HepG2 (cell line): ENCODE measurements around the gene STRN3.

Experiments
- RBAK ChIP-seq: sonication (generic); formaldehyde crosslinking; IDR thresholded peaks from 2 replicates; pipeline ENCODE4 v1.5.1; 2020; ENCODE audit warnings: mild to moderate bottlenecking, missing genetic modification reagents
- RBM39 ChIP-seq: fragments of 200-400 bp; formaldehyde crosslinking; IDR thresholded peaks from one replicate; pipeline ENCODE4 v1.6.1; 2018; ENCODE audit warnings: antibody characterized with exemption, mild to moderate bottlenecking, low read depth, low read length; ENCODE audit not compliant: poor library complexity, severe bottlenecking
- TOE1 ChIP-seq: sonication (generic); formaldehyde crosslinking; IDR thresholded peaks from 2 replicates; pipeline ENCODE4 v1.4.0; 2020; ENCODE audit warnings: mild to moderate bottlenecking, missing genetic modification reagents
- ZNF317 ChIP-seq: sonication (generic); formaldehyde crosslinking; IDR thresholded peaks from 2 replicates; pipeline ENCODE4 v1.5.0; 2020; ENCODE audit warnings: mild to moderate bottlenecking, missing genetic modification reagents
- TF ChIP-seq, protein P1 (sequence below): sonication (generic); formaldehyde crosslinking; IDR thresholded peaks from 2 replicates; pipeline ENCODE4 v1.4.0; 2020; ENCODE audit warnings: missing genetic modification reagents
- TF ChIP-seq, protein P2 (sequence below): sonication (generic); formaldehyde crosslinking; IDR thresholded peaks from 2 replicates; pipeline ENCODE4 v1.5.0; 2020; ENCODE audit warnings: mild to moderate bottlenecking, missing genetic modification reagents, moderate library complexity
- TF ChIP-seq, protein P3 (sequence below): sonication (generic); formaldehyde crosslinking; IDR thresholded peaks from 2 replicates; pipeline ENCODE4 v1.4.0; 2020; ENCODE audit warnings: mild to moderate bottlenecking, missing genetic modification reagents
- TF ChIP-seq, protein P4 (sequence below): IDR thresholded peaks from 2 replicates; pipeline ENCODE4 v1.6.1; 2016; ENCODE audit warnings: low read depth, missing genetic modification reagents, missing compliant biosample characterization
- TF ChIP-seq, protein P5 (sequence below): sonication (generic); formaldehyde crosslinking; IDR thresholded peaks from 2 replicates; pipeline ENCODE4 v1.8.1; 2023; ENCODE audit warnings: missing genetic modification reagents, inconsistent platforms, borderline replicate concordance
- TF ChIP-seq, protein P6 (sequence below): sonication (generic); formaldehyde crosslinking; IDR thresholded peaks from 2 replicates; pipeline ENCODE4 v1.8.1; 2022; ENCODE audit warnings: low read depth, mild to moderate bottlenecking, missing genetic modification reagents
- TF ChIP-seq, protein P7 (sequence below): sonication (generic); formaldehyde crosslinking; IDR thresholded peaks from 2 replicates; pipeline ENCODE4 v1.5.0; 2020; ENCODE audit warnings: missing genetic modification reagents

DNA sequence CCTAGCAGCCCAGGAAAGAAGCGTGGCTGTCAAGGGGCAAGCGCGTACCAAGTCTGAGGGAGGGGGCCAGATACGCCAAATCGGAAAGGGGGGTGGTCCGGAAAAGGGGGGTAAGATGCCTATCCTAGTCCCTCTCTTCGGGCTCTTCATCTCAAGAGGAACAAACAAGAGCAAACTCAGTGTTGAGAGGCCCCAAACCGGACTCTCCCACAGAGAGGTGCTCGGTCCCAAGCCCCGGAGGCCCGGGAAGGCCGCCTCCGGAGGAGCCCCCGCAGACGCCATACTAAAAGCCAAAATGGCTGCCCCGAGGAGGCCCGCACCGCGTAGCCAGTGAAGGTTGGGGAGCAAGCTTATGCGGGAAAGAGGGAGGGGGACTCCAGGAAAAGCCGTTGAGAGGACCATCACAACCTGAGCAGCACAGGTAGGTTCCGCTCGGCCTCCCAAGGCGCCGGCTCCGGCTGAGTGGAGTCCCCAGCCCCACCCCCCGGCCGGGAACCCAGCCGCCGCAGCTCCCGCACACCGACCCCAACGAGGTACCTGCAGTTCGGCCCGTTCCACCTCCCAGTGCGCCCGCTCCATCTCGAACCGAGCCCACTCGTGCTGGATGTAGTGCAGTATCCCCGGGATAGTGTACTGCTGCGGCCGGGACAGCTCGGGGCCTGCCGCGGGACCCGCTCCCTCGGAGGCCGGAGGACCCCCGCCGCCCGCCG lies 657 bp downstream of the STRN3 start, which contains the start of gene AP4S1:
- TF ChIP-seq, protein P1, sequence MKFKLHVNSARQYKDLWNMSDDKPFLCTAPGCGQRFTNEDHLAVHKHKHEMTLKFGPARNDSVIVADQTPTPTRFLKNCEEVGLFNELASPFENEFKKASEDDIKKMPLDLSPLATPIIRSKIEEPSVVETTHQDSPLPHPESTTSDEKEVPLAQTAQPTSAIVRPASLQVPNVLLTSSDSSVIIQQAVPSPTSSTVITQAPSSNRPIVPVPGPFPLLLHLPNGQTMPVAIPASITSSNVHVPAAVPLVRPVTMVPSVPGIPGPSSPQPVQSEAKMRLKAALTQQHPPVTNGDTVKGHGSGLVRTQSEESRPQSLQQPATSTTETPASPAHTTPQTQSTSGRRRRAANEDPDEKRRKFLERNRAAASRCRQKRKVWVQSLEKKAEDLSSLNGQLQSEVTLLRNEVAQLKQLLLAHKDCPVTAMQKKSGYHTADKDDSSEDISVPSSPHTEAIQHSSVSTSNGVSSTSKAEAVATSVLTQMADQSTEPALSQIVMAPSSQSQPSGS = peak; percentile 42; the same call in 1 of the 2 replicates
- TF ChIP-seq, protein P2, sequence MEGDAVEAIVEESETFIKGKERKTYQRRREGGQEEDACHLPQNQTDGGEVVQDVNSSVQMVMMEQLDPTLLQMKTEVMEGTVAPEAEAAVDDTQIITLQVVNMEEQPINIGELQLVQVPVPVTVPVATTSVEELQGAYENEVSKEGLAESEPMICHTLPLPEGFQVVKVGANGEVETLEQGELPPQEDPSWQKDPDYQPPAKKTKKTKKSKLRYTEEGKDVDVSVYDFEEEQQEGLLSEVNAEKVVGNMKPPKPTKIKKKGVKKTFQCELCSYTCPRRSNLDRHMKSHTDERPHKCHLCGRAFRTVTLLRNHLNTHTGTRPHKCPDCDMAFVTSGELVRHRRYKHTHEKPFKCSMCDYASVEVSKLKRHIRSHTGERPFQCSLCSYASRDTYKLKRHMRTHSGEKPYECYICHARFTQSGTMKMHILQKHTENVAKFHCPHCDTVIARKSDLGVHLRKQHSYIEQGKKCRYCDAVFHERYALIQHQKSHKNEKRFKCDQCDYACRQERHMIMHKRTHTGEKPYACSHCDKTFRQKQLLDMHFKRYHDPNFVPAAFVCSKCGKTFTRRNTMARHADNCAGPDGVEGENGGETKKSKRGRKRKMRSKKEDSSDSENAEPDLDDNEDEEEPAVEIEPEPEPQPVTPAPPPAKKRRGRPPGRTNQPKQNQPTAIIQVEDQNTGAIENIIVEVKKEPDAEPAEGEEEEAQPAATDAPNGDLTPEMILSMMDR (CRISPR knock-in tag) = peak; percentile 18; the same call in 1 of the 2 replicates
- peak; percentile 62; the same call in 1 of the 2 replicates for TF ChIP-seq ZNF317
- TF ChIP-seq, protein P3, sequence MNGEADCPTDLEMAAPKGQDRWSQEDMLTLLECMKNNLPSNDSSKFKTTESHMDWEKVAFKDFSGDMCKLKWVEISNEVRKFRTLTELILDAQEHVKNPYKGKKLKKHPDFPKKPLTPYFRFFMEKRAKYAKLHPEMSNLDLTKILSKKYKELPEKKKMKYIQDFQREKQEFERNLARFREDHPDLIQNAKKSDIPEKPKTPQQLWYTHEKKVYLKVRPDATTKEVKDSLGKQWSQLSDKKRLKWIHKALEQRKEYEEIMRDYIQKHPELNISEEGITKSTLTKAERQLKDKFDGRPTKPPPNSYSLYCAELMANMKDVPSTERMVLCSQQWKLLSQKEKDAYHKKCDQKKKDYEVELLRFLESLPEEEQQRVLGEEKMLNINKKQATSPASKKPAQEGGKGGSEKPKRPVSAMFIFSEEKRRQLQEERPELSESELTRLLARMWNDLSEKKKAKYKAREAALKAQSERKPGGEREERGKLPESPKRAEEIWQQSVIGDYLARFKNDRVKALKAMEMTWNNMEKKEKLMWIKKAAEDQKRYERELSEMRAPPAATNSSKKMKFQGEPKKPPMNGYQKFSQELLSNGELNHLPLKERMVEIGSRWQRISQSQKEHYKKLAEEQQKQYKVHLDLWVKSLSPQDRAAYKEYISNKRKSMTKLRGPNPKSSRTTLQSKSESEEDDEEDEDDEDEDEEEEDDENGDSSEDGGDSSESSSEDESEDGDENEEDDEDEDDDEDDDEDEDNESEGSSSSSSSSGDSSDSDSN (CRISPR knock-in tag) = peak; percentile 90
- TF ChIP-seq, protein P4, sequence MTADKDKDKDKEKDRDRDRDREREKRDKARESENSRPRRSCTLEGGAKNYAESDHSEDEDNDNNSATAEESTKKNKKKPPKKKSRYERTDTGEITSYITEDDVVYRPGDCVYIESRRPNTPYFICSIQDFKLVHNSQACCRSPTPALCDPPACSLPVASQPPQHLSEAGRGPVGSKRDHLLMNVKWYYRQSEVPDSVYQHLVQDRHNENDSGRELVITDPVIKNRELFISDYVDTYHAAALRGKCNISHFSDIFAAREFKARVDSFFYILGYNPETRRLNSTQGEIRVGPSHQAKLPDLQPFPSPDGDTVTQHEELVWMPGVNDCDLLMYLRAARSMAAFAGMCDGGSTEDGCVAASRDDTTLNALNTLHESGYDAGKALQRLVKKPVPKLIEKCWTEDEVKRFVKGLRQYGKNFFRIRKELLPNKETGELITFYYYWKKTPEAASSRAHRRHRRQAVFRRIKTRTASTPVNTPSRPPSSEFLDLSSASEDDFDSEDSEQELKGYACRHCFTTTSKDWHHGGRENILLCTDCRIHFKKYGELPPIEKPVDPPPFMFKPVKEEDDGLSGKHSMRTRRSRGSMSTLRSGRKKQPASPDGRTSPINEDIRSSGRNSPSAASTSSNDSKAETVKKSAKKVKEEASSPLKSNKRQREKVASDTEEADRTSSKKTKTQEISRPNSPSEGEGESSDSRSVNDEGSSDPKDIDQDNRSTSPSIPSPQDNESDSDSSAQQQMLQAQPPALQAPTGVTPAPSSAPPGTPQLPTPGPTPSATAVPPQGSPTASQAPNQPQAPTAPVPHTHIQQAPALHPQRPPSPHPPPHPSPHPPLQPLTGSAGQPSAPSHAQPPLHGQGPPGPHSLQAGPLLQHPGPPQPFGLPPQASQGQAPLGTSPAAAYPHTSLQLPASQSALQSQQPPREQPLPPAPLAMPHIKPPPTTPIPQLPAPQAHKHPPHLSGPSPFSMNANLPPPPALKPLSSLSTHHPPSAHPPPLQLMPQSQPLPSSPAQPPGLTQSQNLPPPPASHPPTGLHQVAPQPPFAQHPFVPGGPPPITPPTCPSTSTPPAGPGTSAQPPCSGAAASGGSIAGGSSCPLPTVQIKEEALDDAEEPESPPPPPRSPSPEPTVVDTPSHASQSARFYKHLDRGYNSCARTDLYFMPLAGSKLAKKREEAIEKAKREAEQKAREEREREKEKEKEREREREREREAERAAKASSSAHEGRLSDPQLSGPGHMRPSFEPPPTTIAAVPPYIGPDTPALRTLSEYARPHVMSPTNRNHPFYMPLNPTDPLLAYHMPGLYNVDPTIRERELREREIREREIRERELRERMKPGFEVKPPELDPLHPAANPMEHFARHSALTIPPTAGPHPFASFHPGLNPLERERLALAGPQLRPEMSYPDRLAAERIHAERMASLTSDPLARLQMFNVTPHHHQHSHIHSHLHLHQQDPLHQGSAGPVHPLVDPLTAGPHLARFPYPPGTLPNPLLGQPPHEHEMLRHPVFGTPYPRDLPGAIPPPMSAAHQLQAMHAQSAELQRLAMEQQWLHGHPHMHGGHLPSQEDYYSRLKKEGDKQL (CRISPR knock-in tag) = no peak
- TF ChIP-seq, protein P5, sequence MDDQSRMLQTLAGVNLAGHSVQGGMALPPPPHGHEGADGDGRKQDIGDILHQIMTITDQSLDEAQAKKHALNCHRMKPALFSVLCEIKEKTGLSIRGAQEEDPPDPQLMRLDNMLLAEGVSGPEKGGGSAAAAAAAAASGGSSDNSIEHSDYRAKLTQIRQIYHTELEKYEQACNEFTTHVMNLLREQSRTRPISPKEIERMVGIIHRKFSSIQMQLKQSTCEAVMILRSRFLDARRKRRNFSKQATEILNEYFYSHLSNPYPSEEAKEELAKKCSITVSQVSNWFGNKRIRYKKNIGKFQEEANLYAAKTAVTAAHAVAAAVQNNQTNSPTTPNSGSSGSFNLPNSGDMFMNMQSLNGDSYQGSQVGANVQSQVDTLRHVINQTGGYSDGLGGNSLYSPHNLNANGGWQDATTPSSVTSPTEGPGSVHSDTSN (CRISPR knock-in tag) = no peak
- TF ChIP-seq, protein P6, sequence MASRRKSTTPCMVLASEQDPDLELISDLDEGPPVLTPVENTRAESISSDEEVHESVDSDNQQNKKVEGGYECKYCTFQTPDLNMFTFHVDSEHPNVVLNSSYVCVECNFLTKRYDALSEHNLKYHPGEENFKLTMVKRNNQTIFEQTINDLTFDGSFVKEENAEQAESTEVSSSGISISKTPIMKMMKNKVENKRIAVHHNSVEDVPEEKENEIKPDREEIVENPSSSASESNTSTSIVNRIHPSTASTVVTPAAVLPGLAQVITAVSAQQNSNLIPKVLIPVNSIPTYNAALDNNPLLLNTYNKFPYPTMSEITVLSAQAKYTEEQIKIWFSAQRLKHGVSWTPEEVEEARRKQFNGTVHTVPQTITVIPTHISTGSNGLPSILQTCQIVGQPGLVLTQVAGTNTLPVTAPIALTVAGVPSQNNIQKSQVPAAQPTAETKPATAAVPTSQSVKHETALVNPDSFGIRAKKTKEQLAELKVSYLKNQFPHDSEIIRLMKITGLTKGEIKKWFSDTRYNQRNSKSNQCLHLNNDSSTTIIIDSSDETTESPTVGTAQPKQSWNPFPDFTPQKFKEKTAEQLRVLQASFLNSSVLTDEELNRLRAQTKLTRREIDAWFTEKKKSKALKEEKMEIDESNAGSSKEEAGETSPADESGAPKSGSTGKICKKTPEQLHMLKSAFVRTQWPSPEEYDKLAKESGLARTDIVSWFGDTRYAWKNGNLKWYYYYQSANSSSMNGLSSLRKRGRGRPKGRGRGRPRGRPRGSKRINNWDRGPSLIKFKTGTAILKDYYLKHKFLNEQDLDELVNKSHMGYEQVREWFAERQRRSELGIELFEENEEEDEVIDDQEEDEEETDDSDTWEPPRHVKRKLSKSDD (CRISPR knock-in tag) = no peak
- no peak for TF ChIP-seq RBAK (CRISPR knock-in tag)
- TF ChIP-seq, protein P7, sequence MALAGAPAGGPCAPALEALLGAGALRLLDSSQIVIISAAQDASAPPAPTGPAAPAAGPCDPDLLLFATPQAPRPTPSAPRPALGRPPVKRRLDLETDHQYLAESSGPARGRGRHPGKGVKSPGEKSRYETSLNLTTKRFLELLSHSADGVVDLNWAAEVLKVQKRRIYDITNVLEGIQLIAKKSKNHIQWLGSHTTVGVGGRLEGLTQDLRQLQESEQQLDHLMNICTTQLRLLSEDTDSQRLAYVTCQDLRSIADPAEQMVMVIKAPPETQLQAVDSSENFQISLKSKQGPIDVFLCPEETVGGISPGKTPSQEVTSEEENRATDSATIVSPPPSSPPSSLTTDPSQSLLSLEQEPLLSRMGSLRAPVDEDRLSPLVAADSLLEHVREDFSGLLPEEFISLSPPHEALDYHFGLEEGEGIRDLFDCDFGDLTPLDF = peak; percentile 50; the same call in 1 of the 2 replicates
- TF ChIP-seq RBM39 = peak; percentile 97
- no peak for TF ChIP-seq TOE1 (CRISPR knock-in tag)
